Right atrium auricular region (tissue), 2 donors: ENCODE data around the gene UGCG. TPM values are rescaled to one million over a fixed set of nuclear protein-coding genes. Genes with fewer than 3 reads are reported as not detected.

Source experiments
- DNase-seq: peaks from one replicate; pipeline ENCODE4 v3.0.0-alpha.2; 2019; ENCODE audit warnings: low spot score
- H3K27ac ChIP-seq, 2 donors: fragments of 200-600 bp; sonication (generic); 1 replicate in 1 of 2; 2 replicates in 1 of 2; pipeline ENCODE4 v1.5.1; 2016 to 2019
- H3K27me3 ChIP-seq, 2 donors: fragments of 200-600 bp; sonication (generic); one replicate each; pipeline versions ENCODE4 v1.5.1 to v1.6.0; 2017 to 2019
- H3K36me3 ChIP-seq: fragments of 200-600 bp; sonication (generic); one replicate; pipeline ENCODE4 v1.5.1; 2016
- H3K4me1 ChIP-seq, 2 donors: fragments of 200-600 bp; sonication (generic); one replicate each; pipeline versions ENCODE4 v1.5.1 to v1.6.0; 2017 to 2019
- H3K4me3 ChIP-seq, 2 donors: fragments of 200-600 bp; sonication (generic); 1 replicate in 1 of 2; 2 replicates in 1 of 2; pipeline ENCODE4 v1.5.1; 2017 to 2019; ENCODE audit warnings: mild to moderate bottlenecking in 1 of 2, moderate library complexity in 1 of 2
- H3K9me3 ChIP-seq, 2 donors: fragments of 200-600 bp; sonication (generic); one replicate each; pipeline ENCODE4 v1.5.1; 2019
- CTCF ChIP-seq, 2 donors: fragments of 200-600 bp; sonication (generic); IDR thresholded peaks; one replicate each; pipeline ENCODE4 v1.5.1; 2019; ENCODE audit warnings: antibody characterized with exemption in 2 of 2
- microRNA-seq, 2 donors: library from miRNA; unstranded; fragments of <30 nt; microRNA quantifications; one replicate each; pipeline ENCODE4, GENCODE V29; 2016 to 2017; ENCODE audit warnings: borderline number of aligned reads in 2 of 2, borderline replicate concordance in 1 of 2
- total RNA-seq, 2 donors: library from RNA; depleted of rRNA; stranded (reverse); fragments of >200 nt; gene quantifications; one replicate each; pipeline ENCODE4 v1.1.0, GENCODE V29; 2016

Gene UGCG
- total RNA-seq, 2 donors from 2014 or later: 10.3 to 10.8 TPM

DNA sequence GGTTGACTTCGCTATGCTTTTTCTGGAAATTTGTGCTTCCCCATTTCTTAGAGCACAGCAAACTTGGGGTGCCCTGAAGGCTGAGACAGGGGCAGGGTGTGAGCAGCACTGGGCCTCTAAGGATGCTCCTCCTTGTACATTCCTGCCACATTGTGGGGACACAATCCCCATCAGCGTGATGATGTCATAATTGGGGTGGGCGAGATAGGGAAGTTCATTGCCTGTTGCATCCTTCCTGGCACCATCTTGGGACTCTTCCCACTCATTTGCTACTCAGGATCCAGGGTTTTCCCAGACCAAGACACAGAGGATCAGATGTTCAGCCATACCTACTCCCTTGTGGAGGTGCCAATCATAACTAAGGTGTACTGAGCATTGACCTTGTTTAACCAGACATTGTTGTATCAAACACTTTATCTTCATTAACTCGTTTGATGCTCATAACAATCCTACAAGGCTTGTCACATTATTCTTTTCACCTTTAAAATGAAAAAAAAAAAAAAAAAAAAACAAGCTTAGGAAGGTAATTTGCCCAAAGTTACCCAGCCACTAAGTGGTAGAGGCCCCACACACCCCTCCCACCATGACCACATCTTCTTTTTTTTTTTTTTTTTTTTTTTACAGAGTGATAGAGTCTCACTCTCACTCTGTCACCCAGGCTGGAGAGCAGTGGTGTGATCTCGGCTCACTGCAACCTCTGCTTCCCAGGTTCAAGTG, 87.6 kb downstream of the UGCG start:
- Histone ChIP-seq H3K27me3 (no peaks in the 10 kb centered on the region), H3K36me3 (no peaks in the 10 kb centered on the region), H3K27ac (no peak overlapping the region), H3K4me3 (no peak overlapping the region), H3K4me1 (peaks cover 0 to 3% of the 10 kb centered on the region in 2 donors), H3K9me3 (no peaks in the 10 kb centered on the region)
- no peak for TF ChIP-seq CTCF (IDR thresholded peaks at IDR 0.05)
- DNase-seq: no peak

Small RNAs within 50 kb of the gene (microRNA-seq; reads per million reads assigned to microRNA genes)
- 0 to 0.71 reads per million in 2 donors for gene MIR4668

Other genes with a start within 250 kb of the UGCG start
- 10 to 100 TPM; 44.5 to 45.1 TPM for gene GNG10, start 235.2 kb upstream of the UGCG start, total RNA-seq
- gene SHOC1, start 101.9 kb upstream of the UGCG start, total RNA-seq: not detected